NCI-H2029 (cell line): ENCODE results near the gene CELF6.
"Not testable (repeated sequence)": the region's sequence is repeated elsewhere in the genome, so short reads cannot be mapped to it uniquely, and the experiment has no call there.

Experiments
- DNase-seq: peaks from one replicate; lab custom pipeline; 2025; lab: John Stamatoyannopoulos, UW

Gene CELF6

GRCh38 chr15:72315706-72316370 is 4.1 kb downstream of the CELF6 start:
- no peak for DNase-seq

DNA sequence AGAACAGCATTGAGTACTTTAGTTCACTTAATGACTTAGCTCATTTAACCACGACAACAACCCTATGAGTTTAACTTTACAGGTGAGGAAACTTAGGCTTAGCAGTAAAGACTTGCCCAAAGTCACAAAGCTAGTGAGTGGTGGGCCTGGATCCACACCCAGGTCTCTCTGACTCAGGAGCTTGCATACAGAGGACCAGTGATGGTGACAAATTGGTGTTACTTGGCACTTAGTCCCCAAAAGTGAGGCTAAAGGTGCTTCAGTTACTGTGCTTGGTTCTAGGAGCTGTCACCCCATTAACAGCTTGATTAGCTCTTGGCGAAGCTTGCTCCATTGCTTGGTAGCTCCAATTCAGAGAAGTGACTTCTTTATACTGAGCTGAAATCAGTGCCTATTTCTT is 6.1 kb downstream of the CELF6 start:
- DNase-seq: no peak

DNA sequence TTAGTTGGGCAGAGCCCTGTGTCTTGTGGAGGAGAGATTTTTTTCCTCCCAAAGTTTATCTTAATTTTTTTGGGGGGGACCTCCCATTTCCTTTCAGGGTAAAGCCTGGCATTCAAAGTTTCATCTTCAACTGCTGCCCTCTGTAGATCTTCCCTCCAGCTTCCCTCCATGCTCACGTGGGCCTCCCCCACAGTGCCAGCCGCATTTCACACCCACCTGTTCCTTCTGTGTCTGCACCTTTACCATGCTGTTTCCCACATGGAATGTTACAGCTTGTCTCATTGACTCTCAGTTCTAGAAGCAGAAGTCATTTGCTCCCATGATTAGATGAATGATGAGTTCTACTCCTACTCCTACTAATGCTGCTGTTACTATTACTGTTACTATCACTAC is 6.5 kb downstream of the CELF6 start:
- no peak for DNase-seq

GRCh38 chr15:72312605-72313447 is 7.1 kb downstream of the CELF6 start:
- peak; percentile 42 for DNase-seq

GRCh38 chr15:72307026-72307425 is 12.9 kb downstream of the CELF6 start:
- no peak for DNase-seq

GRCh38 chr15:72306211-72306785 is 13.7 kb downstream of the CELF6 start:
- DNase-seq: no peak

DNA sequence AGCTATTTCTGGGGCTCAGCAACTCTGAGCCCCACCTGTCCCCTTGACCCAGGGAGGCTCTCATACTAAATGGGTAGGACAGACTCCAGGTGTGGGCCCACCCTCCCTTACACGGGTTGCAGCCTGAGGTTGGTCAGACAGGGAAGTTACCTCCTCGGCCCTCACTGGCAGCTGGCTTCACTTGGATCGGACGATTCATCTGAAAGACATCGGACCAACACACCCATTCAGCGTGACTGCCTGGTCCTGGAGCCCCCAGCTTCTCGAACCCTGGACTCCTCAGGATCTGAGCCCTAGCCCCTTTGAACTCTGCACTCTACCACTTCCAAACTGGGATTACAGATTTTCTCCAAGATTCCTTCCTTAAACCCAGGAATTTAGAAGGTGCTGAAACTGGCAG is 15.4 kb downstream of the CELF6 start:
- DNase-seq: no peak

DNA sequence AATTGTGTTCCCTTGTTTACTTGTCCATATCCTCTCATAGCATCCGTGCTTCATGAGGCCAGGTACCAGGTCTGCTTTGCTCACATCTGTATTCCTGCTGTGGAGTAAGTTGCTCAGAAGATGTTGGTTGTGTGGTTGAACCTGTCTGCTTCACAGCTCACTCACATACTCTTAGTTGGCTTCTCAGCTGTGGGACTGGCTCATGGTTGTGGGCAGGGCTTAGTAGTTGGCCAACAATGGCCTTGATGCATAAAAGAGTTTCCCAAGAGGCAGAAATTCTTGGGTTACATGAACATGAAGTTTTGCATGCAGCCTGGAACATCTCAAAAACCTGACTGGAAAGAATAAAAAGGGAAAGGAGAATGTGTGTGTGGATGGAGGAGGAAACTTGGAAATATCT is 17.0 kb downstream of the CELF6 start:
- DNase-seq: no peak

DNA sequence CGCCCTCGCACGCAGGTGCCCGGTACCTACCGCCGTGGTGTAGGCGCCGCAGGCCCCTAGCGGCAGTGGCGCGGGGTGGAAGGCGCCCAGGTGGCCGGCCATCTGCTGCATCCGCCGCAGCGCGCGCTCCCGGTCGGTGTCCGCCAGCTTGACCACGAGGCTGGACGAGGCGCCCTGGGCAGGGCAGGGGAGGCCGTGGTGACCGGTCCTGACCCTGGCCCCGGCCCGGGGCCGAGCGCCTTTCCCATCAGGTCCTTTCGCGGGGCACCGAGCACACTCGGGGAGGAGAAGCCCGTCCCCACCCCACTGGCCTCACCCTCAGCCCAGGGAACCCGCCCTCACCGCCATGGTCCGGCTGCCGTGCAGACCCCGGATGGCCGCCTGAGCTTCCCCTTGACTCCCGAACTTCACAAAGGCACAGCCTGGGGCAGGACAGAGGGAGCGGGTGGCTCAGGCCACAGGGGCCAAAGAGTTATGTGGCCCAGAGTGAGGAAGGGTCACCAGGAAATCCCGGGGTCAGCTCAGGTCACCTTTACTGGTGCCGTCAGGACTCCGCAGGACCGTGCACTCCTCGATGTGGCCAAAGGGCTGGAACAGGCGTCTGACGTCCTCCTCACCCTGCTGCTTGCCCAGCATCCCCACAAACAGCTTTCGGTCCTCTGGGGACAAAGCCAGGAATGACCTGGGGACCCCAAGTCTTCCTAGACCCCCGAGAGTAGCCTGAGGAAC is 30.2 kb downstream of the CELF6 start:
- DNase-seq: no peak

DNA sequence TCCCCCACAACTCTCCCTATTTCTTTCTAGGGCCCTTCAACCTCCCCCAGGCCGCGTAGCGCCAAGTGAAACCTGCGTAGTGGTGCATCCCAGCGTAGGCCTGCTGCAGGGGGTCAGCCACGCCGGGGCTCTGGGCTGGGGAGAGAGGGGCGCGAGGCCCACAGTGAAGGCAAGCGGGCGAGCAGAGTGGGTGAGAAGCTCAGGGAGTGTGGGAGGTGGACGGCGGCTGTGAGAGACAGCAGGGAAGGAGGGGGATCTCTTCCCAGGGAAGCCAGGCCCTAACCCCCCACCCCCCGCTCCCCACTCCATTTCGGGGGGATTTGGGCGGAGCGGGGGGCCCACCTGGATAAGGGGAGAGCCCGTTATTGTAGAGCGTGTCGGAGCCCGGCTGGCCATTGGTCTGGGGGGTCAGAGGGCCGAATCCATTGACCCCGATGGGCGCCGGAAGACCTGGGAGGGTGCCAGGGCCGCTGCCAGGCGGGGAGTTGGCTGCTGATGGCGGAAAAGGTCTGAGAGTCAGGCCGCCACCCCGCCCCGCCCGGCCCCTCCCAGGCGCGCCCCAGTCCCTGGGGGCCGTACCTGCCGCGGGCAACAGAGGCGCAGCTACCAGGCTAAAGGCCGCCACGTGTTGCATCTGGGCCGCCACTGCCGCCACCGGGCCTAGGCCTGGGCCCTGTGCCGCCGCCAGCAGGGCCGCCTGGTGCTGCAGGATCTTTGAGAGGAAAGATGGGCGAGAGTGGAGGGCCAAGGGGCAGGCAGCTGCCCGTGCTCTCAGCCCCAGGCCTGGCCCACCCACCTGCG is 31.0 kb downstream of the CELF6 start:
- no peak for DNase-seq

DNA sequence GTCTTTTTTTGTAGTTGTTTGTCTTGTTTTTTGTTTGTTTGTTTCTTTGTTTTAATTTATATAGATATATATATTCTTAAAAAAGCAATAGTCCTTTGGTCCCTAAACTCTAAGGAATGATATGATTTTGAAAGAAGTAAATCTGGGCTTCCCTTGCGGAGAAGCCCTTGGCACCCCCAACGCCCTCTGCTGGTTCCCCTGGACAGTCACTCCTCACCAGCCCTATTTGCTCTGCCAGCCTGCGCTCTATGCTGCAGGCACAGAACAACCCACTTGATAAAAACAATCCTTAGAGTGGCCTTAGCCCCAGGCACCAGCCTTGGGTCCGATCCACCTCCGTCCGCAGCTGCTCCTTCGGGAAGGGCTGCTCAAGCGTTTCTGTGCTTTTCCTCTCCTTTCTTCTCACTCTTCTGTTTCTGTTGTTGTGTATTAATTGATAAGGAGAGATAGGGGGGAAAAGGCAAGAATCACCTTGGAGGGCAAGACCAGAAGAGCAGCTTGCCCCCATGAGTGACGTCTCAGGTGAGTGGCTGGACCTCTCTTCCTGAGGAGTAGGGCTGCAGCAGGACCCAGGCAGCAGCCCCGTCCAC is 33.9 kb downstream of the CELF6 start:
- DNase-seq: peak; percentile 0

DNA sequence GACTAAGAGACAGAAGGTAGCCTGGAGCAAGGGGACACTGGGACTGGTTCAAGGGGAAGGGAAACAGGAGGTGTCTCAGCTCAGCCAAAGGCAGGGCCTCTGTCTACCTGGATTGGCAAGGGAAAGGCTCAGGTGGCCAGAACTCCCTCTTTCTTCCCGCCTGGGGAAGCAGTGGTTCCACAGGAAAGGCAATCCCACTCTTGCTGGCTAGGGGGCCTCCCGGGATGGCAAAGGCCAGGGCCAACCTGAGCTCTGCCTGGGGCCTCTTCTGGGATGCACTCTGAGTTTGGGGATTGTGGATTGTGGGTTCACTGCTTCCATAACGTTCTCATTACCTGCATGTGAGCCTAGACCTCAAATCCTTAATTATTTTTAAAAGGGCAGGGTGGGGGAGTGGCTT is 34.6 kb downstream of the CELF6 start:
- DNase-seq: no peak

DNA sequence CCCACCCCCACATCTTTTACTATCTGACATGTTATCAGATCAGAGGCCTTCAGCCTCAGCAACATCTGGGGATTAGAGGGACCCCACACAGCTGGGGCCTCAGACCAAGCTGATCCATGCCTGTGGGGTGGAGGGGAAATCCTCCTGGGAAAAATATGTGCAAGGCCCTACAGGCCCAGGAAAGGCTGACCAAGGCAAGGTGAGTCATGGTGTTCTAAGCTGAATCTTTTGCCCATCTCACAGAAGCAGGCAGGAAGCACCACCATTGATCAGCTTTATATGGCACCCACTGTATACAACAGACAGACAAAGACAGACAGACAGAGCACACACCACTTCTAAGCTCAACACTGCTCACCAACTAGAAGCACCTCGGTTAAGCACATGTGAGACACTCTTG is 35.2 kb downstream of the CELF6 start:
- no peak for DNase-seq

GRCh38 chr15:72281713-72282112 is 38.2 kb downstream of the CELF6 start:
- no peak for DNase-seq

DNA sequence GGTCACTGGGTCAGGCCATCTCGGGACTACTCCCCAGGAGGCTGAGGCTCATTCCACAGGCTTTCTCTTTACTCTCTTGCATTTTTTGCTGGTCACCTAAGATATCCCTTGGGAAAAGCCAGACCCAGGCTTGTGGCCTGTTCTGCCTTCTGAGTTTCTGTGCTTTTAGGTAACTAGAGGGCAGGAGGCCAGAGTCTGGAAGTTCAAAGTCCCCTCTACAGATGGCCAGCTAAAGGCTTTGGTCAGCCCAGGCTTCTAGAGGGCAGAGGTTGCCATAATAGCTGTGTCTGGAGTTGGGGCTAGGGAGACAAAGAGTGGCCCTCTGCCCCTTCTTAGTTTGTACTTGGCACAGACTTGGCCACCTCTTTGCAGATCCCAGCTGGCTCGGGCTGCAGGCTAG is 39.2 kb downstream of the CELF6 start:
- no peak for DNase-seq

DNA sequence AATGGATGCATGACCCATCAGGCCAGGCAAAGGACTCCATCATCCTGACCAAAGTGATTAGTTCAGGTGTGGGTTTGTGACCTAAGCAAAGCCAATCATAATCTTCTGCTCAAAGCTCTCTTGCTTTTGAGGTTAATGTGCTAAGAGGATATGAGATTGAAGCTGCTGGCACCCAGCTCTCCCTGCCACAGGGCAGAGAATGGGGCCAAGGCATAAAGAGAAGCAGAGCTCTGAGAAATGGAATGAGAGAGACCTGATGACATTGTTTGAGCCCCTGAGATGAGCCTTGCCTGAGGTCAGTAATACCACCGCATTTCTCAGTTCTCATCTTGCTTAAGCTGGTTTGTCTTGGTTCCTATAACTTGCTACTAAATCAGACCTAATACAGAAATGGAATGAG is 41.2 kb downstream of the CELF6 start:
- no peak for DNase-seq

DNA sequence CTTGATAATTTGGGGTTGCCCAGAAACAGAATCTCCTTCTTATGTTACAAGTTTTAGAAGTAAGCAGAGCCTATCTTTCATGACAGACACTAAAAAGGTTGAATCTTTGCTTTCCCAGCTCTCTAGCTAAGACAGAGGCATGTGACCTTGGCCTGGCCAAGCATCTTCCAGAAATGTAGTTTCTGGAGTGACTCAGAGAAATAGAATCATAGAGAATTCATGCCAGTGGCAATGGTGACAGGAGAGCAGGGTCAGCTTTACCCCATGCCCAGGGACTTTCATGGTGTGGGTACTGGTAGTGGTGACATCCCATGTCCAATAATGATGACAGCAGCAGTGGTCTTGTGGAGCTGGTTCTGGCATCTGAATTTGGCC is 43.6 kb downstream of the CELF6 start:
- DNase-seq: no peak

GRCh38 chr15:72275635-72276325 is 44.2 kb downstream of the CELF6 start:
- not testable (repeated sequence) for DNase-seq

DNA sequence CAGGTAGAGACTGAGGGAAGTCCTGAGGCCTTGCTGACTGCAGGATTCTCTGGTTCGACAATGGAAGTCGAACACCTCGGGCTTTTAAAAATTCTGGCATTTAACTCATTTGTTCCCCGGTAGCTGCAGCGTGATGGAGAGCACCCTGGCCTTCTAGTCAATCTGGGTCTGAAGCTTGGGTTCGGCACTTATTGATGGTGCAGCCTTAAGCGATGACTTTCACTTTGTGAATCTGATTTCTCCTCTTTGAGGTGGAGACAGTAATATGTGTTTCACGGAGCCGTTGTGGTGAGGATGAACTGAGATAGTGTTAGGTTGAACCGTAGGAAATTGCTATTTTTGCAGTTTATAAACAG is 47.0 kb downstream of the CELF6 start:
- no peak for DNase-seq

GRCh38 chr15:72272213-72272996 is 47.6 kb downstream of the CELF6 start, which contains the start of gene PARP6:
Gene PARP6 (minus strand): TSS chr15:72272554. CDS start chr15:72267477, 5,077 bp downstream.
- DNase-seq: peak; percentile 72
